Spinal cord (tissue), 10 donors: ENCODE data around the gene LYZL6. TPM values are rescaled to one million over a fixed set of nuclear protein-coding genes. Genes with fewer than 3 reads are reported as not detected.
A peak's percentile ranks its signal among the peaks of the same experiment; 100 is the strongest.

Experiments
- DNase-seq, 6 donors: peaks; one replicate each; pipeline versions ENCODE4 v3.0.0 to v3.0.0-alpha.2; 2013 to 2015; ENCODE audit warnings: low spot score in 6 of 6, low read depth in 4 of 6
- H3K27ac ChIP-seq: one replicate; pipeline ENCODE4 v1.5.1; 2013; ENCODE audit warnings: low read depth, low read length, control low read depth
- H3K27me3 ChIP-seq: one replicate; pipeline ENCODE4 v1.6.1; 2013; ENCODE audit warnings: low read length; ENCODE audit not compliant: control insufficient read depth, insufficient read depth
- H3K36me3 ChIP-seq: one replicate; pipeline ENCODE4 v1.6.1; 2013; ENCODE audit warnings: low read length; ENCODE audit not compliant: control insufficient read depth, insufficient read depth
- H3K4me1 ChIP-seq: one replicate; pipeline ENCODE4 v1.6.1; 2013; ENCODE audit warnings: low read length; ENCODE audit not compliant: control insufficient read depth, insufficient read depth
- H3K4me3 ChIP-seq: one replicate; pipeline ENCODE4 v1.5.1; 2013; ENCODE audit warnings: low read depth, low read length, control low read depth
- H3K9me3 ChIP-seq: one replicate; pipeline ENCODE4 v1.6.1; 2013; ENCODE audit warnings: low read length; ENCODE audit not compliant: control insufficient read depth, insufficient read depth
- WGBS: methylation state at CpG from one replicate; pipeline ENCODE4 v1.1.5; 2013; ENCODE audit warnings: missing lambda C conversion rate; ENCODE audit not compliant: insufficient coverage; 5-methylcytosine and 5-hydroxymethylcytosine counted together
- polyA plus RNA-seq, 2 donors: library from polyadenylated mRNA; unstranded; fragments of 120-200 nt; gene quantifications; one replicate each; pipeline ENCODE4 v1.2.1, GENCODE V29; 2013; ENCODE audit not compliant: insufficient read length in 2 of 2
- small RNA-seq: library from RNA; depleted of rRNA; stranded (forward); fragments of <200 nt; gene quantifications from one replicate; pipeline ENCODE3, GENCODE V24; 2014; ENCODE audit warnings: low replicate concordance
- total RNA-seq, 2 donors: library from RNA; depleted of rRNA in 1 of 2; stranded (reverse); fragments of 120-200 nt in 1 of 2; fragments of >200 nt in 1 of 2; gene quantifications; one replicate each; pipeline versions ENCODE4 v1.2.3 to v1.2.4, GENCODE V29; 2013 to 2014
- donor health status: healthy.

Gene LYZL6
- total and polyA plus RNA-seq, 4 donors: not detected

DNA sequence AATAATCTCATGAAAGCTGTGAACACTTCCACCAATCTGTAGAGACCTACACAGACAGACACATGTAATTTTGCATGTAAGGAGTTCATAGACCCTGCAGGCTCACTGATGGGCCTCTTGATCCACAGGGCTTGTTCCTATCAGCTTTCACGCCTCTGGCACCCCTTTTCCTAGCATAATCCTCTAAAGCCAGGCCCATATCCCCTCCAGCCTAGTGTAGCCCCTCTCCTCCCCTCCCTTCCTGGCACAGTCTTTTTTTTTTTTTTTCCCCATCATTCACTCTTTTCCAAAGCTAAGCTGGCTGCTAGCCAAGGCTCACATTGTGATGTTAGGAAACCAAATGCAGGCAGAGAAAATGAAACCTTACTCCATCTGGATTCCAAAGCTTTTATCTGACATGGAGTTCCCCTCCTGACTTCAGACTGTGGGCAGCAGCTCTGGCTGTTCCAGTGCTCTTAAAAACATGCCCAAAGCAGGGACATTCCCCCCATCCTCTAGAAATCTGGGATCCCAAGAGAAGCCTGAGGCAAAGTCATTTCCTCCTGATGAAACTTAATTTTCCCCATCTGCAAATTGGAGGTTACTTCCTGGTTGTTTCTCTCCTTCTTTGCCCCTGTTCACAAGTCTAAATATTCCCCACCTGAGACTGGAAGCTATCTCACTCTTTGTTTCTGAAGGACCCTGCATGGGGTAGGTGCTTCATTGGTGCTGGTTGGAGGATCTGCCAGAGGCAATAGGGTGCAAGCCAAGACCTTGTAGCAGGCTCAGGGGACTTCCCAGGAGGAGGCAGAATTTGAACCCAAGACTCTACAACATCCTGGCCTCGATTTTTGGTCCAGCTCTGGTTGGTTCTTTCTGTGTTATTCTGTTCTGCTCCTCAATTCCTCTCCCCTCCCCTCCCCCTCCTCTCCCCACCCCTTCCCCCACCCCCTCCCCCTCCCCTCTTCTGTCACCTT is 53.4 kb downstream of the LYZL6 start:
- Histone ChIP-seq H3K4me1 (peaks cover 5% of the 10 kb centered on the region), H3K9me3 (no peaks in the 10 kb centered on the region), H3K27me3 (no peaks in the 10 kb centered on the region), H3K4me3 (no peak overlapping the region), H3K36me3 (no peaks in the 10 kb centered on the region), H3K27ac (no peak overlapping the region)
- 55% methylated on average over 1 of the region's 2 CpGs for WGBS
- peak; percentile 13 to 93 (median 62) for DNase-seq

DNA sequence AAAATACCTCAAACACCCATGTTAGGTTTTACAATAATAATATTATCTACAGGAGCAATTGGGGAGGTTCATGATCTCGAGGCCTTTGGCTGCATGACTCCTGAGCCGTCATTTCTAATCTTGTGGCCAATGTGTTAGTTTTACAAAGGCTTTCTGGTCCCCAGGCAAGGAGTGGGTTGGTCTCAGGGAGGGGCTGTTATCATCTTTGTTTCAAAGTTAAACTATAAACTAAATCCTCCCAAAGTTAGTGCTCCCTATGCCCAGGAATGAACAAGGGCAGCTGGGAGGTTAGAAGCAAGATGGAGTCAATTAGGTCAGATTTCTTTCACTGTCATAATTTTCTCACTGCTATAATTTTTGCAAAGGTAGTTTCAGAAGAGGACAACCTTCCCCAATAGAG is 54.3 kb downstream of the LYZL6 start:
- Histone ChIP-seq H3K27me3 (no peaks in the 10 kb centered on the region), H3K36me3 (no peaks in the 10 kb centered on the region), H3K27ac (no peak overlapping the region), H3K4me3 (no peak overlapping the region), H3K4me1 (peaks cover 5% of the 10 kb centered on the region), H3K9me3 (no peaks in the 10 kb centered on the region)
- WGBS: no CpG with 5 or more reads among the region's 2 CpGs
- DNase-seq: no peak

Small RNA genes within 50 kb of the gene (small RNA-seq; reads per million reads assigned to genes)
- gene RF00100: 5,798 reads per million, percentile 100 among the genes with 10 or more reads in this experiment

Other genes starting within 250 kb of the LYZL6 start
- gene RASL10B, start 212.1 kb downstream of the LYZL6 start, total RNA-seq: 10 to 100 TPM in 1 of 2 donors, 1 to 10 TPM in 1; 8.2 to 11.0 TPM
- 10 to 100 TPM; 45.4 to 49.2 TPM for gene RASL10B, start 212.1 kb downstream of the LYZL6 start, polyA plus RNA-seq
- 1 to 10 TPM in 1 of 2 donors, under 1 TPM in 1; 0.69 to 3.4 TPM for gene GAS2L2, start 190.5 kb downstream of the LYZL6 start, total RNA-seq
- 1 to 10 TPM; 3.0 to 3.6 TPM for gene GAS2L2, start 190.5 kb downstream of the LYZL6 start, polyA plus RNA-seq
- not detected for gene C17orf50, start 182.8 kb downstream of the LYZL6 start, total RNA-seq
- 1 to 10 TPM in 1 of 2 donors, under 1 TPM in 1; 0.68 to 1.6 TPM for gene C17orf50, start 182.8 kb downstream of the LYZL6 start, polyA plus RNA-seq
- 10 to 100 TPM; 12.8 to 18.5 TPM for gene MMP28, start 148.1 kb downstream of the LYZL6 start, total RNA-seq
- gene MMP28, start 148.1 kb downstream of the LYZL6 start, polyA plus RNA-seq: 10 to 100 TPM; 34.9 to 39.8 TPM
- gene TAF15, start 134.2 kb downstream of the LYZL6 start, total RNA-seq: 10 to 100 TPM; 54.2 to 95.9 TPM
- 100 to 1,000 TPM; 203 to 217 TPM for gene TAF15, start 134.2 kb downstream of the LYZL6 start, polyA plus RNA-seq
- not detected for gene HEATR9, start 74.8 kb downstream of the LYZL6 start, total RNA-seq
- under 1 TPM in 1 of 2 donors, not detected in 1; 0.44 TPM for gene HEATR9, start 74.8 kb downstream of the LYZL6 start, polyA plus RNA-seq
- gene CCL5, start 63.4 kb downstream of the LYZL6 start, total RNA-seq: under 1 TPM; 0.59 to 0.83 TPM
- gene CCL5, start 63.4 kb downstream of the LYZL6 start, polyA plus RNA-seq: under 1 TPM; 0.60 to 0.96 TPM
- 1 to 10 TPM; 1.4 TPM for gene RDM1, start 12.9 kb downstream of the LYZL6 start, total RNA-seq
- gene RDM1, start 12.9 kb downstream of the LYZL6 start, polyA plus RNA-seq: 1 to 10 TPM; 2.4 to 2.5 TPM
- gene CCL16, start 37.8 kb upstream of the LYZL6 start, total RNA-seq: under 1 TPM; 0.20 to 0.28 TPM
- gene CCL16, start 37.8 kb upstream of the LYZL6 start, polyA plus RNA-seq: under 1 TPM in 1 of 2 donors, not detected in 1; 0.30 TPM
- 10 to 100 TPM in 1 of 2 donors, 1 to 10 TPM in 1; 1.7 to 42.0 TPM for gene CCL14, start 43.0 kb upstream of the LYZL6 start, total RNA-seq
- 1 to 10 TPM; 4.1 to 8.9 TPM for gene CCL14, start 43.0 kb upstream of the LYZL6 start, polyA plus RNA-seq
- not detected for gene CCL15, start 57.8 kb upstream of the LYZL6 start, total RNA-seq
- gene CCL15, start 57.8 kb upstream of the LYZL6 start, polyA plus RNA-seq: under 1 TPM in 1 of 2 donors, not detected in 1; 0.23 TPM
- gene CCL23, start 74.3 kb upstream of the LYZL6 start, total RNA-seq: under 1 TPM in 1 of 2 donors, not detected in 1; 0.28 TPM
- not detected for gene CCL23, start 74.3 kb upstream of the LYZL6 start, polyA plus RNA-seq
- gene CCL18, start 120.6 kb upstream of the LYZL6 start, total RNA-seq: not detected
- not detected for gene CCL18, start 120.6 kb upstream of the LYZL6 start, polyA plus RNA-seq
- gene CCL3, start 146.4 kb upstream of the LYZL6 start, total RNA-seq: 10 to 100 TPM in 1 of 2 donors, 1 to 10 TPM in 1; 6.0 to 21.8 TPM
- 10 to 100 TPM in 1 of 2 donors, 1 to 10 TPM in 1; 5.8 to 16.0 TPM for gene CCL3, start 146.4 kb upstream of the LYZL6 start, polyA plus RNA-seq
- 10 to 100 TPM in 1 of 2 donors, 1 to 10 TPM in 1; 4.8 to 10.2 TPM for gene CCL4, start 160.1 kb upstream of the LYZL6 start, total RNA-seq
- gene CCL4, start 160.1 kb upstream of the LYZL6 start, polyA plus RNA-seq: 1 to 10 TPM; 2.7 to 8.4 TPM
- 1 to 10 TPM; 1.2 to 4.0 TPM for gene TBC1D3B, start 232.9 kb upstream of the LYZL6 start, total RNA-seq
- gene TBC1D3B, start 232.9 kb upstream of the LYZL6 start, polyA plus RNA-seq: 10 to 100 TPM; 14.2 to 32.5 TPM